ENCODE data around the gene NTM.
A peak's percentile ranks its signal among the peaks of the same experiment; 100 is the strongest.

NTM gene

DNA sequence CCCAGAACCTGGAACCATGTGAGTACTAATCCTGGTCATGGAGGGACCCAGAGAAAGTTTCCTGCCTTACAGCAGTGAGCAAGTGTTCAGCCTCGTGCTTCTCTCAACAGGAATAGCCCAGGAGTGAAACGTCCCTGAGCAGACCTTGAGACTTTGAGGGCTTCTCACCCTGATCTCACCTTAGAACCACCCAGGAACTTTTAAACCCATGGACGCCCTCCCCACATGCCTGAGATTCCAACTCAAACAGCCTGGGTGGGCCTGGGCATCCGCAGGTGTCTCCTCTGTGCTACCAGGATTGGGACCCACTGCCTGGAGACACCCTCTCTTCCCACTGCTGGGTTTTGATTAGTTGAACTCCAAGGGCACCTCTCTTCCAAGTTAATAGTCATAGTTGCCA, 297.2 kb downstream of the NTM start:
- DNase-seq (ENCODE audit: insufficient read length, low spot score) (no peak), FAIRE-seq (no peak)
- TF ChIP-seq CTCF (IDR thresholded peaks at IDR 0.05; ENCODE audit: insufficient read depth, missing control alignments) = no peak

GRCh38 chr11:131668500-131669400, 298.3 kb downstream of the NTM start:
- TF ChIP-seq CTCF (IDR thresholded peaks at IDR 0.05; ENCODE audit: insufficient read depth, missing control alignments) = peak; percentile 46
- no peak for DNase-seq (ENCODE audit: insufficient read length, low spot score)
- FAIRE-seq = no peak

DNA sequence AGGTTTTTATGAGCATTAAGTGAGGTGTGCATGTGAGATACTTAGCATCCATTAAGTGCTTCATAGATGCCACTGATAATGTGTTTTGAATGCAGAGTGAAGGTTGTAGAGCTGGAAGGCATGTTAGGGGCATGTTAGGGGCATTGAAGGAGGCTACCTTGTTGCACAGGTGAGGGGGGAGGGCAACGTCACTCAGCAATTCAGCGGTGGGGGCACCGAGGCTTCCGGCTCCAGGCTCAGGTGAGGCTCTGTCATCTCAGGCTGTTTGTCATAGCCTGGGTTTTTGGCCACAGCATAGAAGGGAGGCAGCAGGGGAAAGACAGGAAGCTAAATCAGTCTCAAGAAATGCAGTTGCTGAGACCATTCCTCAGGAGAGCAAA, 299.0 kb downstream of the NTM start:
- TF ChIP-seq CTCF (IDR thresholded peaks at IDR 0.05; ENCODE audit: insufficient read depth, missing control alignments) = no peak
- DNase-seq (ENCODE audit: insufficient read length, low spot score) = no peak
- FAIRE-seq = no peak

- DNase-seq (ENCODE audit: insufficient read length, low spot score) (no peak), FAIRE-seq (no peak)
- TF ChIP-seq CTCF (IDR thresholded peaks at IDR 0.05; ENCODE audit: insufficient read depth, missing control alignments) = no peak
These were observed 300.5 kb downstream of the NTM start for GRCh38 chr11:131670876-131671275.

DNA sequence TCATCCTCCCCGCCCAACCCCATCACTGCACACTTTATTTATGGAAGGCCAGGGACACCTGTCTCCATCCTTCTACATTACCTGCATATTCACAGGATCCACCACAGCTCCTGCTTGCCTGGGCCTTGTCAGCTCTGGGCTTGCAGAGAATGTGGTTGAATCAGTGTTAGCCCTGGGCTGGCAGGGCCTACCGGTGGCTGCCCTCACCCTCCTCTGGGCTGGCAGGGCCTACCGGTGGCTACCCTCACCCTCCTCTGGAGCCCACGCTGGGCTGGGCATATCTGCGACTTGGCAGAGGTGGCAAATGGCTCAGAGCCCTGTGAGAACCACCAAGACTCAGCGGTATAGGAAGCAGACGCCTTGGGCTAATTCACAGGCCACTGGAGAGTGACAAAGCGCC, 300.9 kb downstream of the NTM start:
- DNase-seq (ENCODE audit: insufficient read length, low spot score) (no peak), FAIRE-seq (no peak)
- no peak for TF ChIP-seq CTCF (IDR thresholded peaks at IDR 0.05; ENCODE audit: insufficient read depth, missing control alignments)

- DNase-seq (ENCODE audit: insufficient read length, low spot score) = no peak
- TF ChIP-seq CTCF (IDR thresholded peaks at IDR 0.05; ENCODE audit: insufficient read depth, missing control alignments) = no peak
- no peak for FAIRE-seq
These were observed 301.3 kb downstream of the NTM start for GRCh38 chr11:131671734-131672133.

DNA sequence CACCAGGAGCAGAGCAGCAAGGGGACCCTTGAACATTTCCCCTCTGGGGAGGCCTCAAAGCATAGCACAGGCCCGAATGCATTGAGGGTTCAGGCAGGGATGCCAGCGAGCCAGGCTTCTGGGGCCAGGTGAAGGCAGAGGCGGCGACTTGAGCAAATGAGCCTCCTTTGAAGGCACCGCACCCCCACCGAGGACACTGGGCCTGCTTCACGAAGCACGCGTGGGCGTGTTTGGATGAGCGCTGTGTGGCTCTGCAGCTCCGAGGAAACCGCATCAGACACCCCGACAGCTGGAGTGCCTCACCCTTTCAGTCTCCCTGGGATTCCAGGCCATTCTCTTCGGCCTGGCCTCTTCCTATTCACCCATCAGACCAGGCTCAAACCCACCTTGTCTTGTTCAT, 301.8 kb downstream of the NTM start:
- TF ChIP-seq CTCF (IDR thresholded peaks at IDR 0.05; ENCODE audit: insufficient read depth, missing control alignments) = no peak
- no peak for FAIRE-seq

More for the DNA sequence above, 301.8 kb downstream of the NTM start:
- DNase-seq (ENCODE audit: insufficient read length, low spot score) = no peak
